Pons (tissue), 1 donor: ENCODE data around the gene MPPED2.

Source experiments
- DNase-seq: peaks from one replicate; pipeline ENCODE4 v3.0.0-alpha.2; 2016; ENCODE audit warnings: low spot score

Gene MPPED2

GRCh38 chr11:30527566-30527965 is 58.6 kb downstream of the MPPED2 start:
- no peak for DNase-seq

DNA sequence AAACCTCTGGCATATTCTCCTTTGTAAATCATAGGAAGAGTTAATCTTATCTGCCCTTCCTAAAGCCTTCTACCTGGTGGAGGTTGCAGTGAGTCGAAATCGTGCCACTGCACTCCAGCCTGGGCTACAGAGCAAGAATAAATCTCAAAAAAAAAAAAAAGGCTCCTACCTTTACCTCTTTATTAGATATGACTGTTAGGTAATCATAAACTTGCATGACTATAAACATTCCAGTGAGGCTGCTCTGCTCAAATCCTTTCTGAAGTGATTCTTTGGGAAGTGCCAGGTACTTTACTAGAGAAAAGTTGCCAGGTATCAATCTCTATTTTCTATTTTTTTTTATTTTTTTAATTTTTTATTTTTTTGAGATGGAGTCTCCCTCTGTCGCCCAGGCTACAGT is 59.6 kb downstream of the MPPED2 start:
- DNase-seq: no peak

DNA sequence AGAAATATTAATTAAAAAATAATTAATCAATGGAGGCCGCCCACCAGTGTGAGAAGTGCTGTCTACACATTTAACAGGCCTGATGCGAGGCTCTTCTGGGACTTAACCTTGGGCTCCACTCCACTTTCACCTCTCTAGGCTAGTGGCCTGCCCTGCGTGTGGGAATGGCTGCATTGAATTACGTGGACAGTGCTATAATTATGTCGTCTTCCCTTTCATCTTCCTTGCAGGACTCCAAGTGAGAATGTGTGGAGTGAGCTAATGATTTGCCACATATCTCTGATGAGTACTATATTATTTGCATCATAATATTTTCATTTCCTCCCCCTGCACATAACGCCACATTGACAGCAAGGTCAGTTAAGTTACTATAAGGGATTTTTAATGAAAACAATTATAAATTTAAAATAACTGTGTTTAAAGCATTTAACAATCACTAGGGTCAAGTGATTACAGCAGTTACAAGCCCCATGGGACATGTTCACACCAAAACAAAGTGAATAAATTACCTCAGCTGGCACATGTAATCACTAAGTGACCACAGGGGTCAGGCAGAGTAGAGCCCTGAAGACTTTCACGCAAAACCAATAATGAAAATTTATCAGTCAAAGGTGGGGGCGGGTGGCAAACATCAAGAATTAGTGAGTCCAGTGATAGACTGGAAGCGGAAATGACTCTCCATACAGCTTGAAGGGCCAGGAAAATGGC is 63.5 kb downstream of the MPPED2 start:
- no peak for DNase-seq

DNA sequence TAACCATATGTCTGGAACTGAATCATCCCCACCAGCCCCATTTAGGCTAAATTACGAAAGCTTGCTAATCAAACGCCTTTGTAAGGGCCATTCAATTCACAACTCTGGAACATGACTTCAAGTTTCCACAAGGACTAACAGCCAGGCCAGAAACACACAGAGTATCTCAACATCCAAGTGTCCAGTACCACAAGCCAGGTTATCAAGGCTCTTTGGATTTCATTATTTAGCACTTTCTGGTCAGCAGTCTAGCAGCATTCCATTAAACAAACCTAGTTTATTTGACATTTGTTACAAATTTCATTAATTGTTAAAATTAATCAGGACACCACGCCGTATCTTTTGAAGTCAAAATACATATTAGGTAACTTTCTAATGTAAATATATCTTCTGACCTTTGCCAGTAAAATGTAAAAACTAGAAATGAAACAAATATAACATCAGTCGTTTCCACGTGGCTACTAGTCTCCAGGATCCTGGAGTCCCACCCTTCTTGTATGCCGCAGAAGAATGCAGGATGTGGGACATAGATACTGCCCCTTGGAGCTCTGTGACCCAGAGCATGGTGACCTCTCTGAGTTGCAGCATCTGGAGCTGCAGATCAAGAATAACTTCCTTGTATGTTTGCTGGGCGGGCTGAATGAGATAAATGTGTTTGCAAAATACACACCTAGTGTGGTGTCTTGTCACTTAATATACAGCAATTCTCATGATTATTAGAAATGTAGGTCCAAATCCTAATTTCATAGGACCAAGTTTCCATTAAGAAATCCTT is 64.7 kb downstream of the MPPED2 start:
- no peak for DNase-seq

- no peak for DNase-seq
These were observed 73.1 kb downstream of the MPPED2 start for GRCh38 chr11:30513087-30513486.

GRCh38 chr11:30511408-30511807 is 74.7 kb downstream of the MPPED2 start:
- no peak for DNase-seq

- DNase-seq: no peak
These were observed 75.4 kb downstream of the MPPED2 start for GRCh38 chr11:30510750-30511149.

DNA sequence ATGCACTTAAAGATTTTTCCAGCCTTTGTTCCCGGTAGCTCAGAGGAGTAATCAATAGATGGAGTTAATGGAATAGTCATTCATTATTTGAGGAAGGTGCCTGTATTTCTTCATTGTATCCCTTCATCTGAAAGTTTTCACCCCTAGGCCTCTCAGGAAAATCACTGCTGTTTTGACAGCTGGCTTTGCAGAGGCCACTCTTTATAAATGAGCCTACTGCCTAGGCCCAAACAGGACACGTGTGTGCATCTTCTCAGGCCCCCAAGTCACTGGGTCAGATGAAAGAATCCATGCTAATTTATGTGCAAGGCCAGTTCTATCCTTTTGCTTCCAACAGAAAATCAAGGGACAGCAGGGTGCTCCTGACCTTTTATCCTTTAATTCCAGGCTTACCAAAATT is 76.8 kb downstream of the MPPED2 start:
- no peak for DNase-seq

- DNase-seq: no peak
These were observed 77.6 kb downstream of the MPPED2 start for GRCh38 chr11:30508594-30508993.

DNA sequence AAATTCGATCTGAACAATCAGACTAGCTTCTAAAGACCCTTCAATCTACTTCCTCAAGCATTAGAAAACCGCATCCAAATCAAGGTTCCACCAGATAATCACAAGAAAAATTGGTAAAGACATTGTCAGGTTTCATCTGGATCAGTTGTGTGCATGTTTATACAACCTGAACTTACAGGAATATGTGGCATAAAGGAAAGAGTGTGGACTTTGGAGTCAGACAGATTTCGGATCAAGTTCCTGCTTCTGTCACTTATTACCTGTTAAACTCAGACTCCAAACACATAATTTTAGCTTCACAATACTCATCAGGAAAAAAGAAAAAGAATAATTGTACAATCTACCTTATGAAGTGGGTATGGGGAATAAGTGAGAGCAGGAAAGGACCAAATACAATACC is 80.5 kb downstream of the MPPED2 start:
- no peak for DNase-seq

DNA sequence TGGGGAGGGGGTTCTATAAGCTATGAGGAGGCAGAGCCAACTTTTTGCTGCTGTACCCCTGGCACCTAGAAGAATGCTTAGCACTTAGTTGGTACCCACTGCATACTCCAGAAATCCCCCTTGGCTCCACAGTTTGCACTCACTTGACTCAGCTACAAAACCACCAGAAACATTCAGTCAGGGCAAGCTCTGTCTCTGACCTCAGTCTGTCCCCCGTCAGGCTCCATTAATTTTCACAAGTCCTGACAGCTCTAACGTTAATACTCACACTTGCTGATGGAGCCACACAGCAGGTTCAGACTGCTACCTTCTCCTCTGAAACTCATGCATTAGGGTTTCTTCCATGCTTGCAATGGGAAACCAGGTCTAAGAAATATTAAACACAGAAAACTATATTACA is 81.7 kb downstream of the MPPED2 start:
- no peak for DNase-seq

- no peak for DNase-seq
These were observed 83.0 kb downstream of the MPPED2 start for GRCh38 chr11:30503156-30503555.

GRCh38 chr11:30502305-30502704 is 83.8 kb downstream of the MPPED2 start:
- DNase-seq: no peak

GRCh38 chr11:30501744-30502143 is 84.4 kb downstream of the MPPED2 start:
- no peak for DNase-seq

GRCh38 chr11:30499940-30500339 is 86.2 kb downstream of the MPPED2 start:
- DNase-seq: no peak

GRCh38 chr11:30497600-30497999 is 88.6 kb downstream of the MPPED2 start:
- DNase-seq: no peak

- DNase-seq: no peak
These were observed 89.2 kb downstream of the MPPED2 start for GRCh38 chr11:30496935-30497334.

DNA sequence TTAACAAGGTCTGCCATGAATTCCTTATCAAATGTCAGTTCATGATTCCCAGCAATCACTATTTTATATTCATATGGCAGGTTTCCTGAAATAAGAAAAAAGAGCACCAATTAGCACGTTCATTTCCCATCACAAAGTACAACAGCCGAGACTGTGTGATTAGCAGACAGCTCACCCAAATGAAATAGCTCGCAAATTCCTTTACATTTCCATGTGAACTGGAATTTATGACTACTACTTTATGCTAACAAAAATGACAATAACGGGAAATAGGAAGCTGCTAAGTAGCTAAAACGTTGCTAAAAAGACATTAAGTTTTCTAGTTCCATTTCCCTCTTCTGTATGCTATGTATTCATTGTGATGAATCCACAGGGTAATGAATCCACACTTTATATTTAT is 90.7 kb downstream of the MPPED2 start:
- no peak for DNase-seq

GRCh38 chr11:30489511-30489910 is 96.6 kb downstream of the MPPED2 start:
- no peak for DNase-seq

DNA sequence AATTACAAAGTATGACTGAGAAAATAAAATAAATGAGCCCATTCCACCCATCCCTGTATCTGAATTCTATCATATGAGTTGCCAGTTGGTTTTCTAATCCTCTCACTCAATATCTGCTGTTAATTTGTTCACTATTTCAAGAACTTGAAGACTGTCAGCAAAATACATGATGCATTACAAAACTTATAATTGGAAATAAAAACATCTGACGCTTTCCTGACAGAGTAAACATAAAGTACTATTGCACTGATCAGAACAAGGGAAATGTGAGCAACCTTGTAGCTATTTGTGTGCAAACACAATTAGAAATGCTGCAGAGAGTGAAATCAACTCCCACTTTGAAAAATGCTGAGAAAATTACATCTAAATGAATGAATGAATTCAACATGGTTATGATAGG is 97.1 kb downstream of the MPPED2 start:
- DNase-seq: no peak

- DNase-seq: no peak
These were observed 97.7 kb downstream of the MPPED2 start for GRCh38 chr11:30488304-30488998.

- DNase-seq: no peak
These were observed 98.8 kb downstream of the MPPED2 start for GRCh38 chr11:30487200-30487898.
